OCI-LY3 (cell line): Measurements from ENCODE around the gene GOLGA6C.
"Not testable (repeated sequence)": the region's sequence is repeated elsewhere in the genome, so short reads cannot be mapped to it uniquely, and the experiment has no call there.

Experiments used
- CTCF ChIP-seq: fragments of 200-600, 300-600 bp; sonication (generic); IDR thresholded peaks from 2 replicates; pipeline ENCODE4 v1.5.1; 2014; ENCODE audit warnings: antibody characterized with exemption, low read length, low read depth
- EZH2phosphoT487 ChIP-seq: fragments of 200-600 bp; shearing (Covaris generic); IDR thresholded peaks from 2 replicates; pipeline ENCODE4 v1.6.1; 2018; ENCODE audit warnings: antibody characterized with exemption, mixed run types, low read depth

GRCh38 chr15:75273751-75274359 lies 15.7 kb downstream of the GOLGA6C start:
- TF ChIP-seq CTCF, EZH2phosphoT487: not testable (repeated sequence)
